ENCODE data around the gene GADD45A. TPM values are rescaled to one million over a fixed set of nuclear protein-coding genes. Genes with fewer than 3 reads are reported as not detected.

Gene GADD45A
- total RNA-seq, 1 donor from 2014 or later, result 66.0 TPM

DNA sequence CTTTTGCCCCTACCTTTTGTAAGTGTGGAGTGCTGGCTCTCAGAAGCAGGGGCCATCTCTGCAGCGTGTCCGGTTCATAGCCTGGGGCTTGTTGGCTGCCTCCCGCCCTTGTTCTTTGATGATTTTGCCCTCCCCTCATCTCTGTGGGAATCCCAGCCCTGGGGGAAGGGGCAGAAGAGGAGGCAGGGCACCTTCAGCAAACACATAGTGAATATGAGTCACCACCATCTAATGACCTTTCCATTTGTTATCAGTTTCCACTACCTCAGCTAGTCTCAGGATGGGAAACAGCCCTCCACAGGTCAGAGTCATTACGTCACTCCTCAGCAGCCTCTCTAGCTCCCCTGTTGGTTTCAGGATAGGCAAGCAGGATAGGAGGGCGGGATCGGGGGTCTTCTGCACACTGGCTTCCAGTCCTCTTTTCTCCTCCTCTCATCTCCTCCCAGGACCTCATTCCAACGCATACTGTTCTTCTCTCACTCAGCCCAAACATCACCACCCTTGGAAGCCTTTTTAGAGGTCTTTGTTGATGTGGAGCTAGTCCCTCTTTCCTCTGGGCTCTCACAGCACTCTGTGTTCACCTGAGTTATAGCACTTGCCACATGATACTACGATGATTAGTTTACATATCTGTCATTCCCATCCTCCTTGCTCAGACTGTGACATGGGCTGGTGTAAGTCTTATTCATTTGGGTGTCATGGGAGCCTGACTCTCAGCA is 15.8 kb downstream of the GADD45A start:
- Mint-ChIP-seq H3K36me3 (peaks cover 8% of the 10 kb centered on the region), H3K27ac (peak overlapping the region; percentile 87), H3K9me3 (no peaks in the 10 kb centered on the region), H3K27me3 (no peaks in the 10 kb centered on the region), H3K4me1 (ENCODE audit: unreplicated experiment) (peaks cover 17% of the 10 kb centered on the region), H3K4me3 (peak overlapping the region; percentile 50)
- no peak for DNase-seq (ENCODE audit: extremely low spot score, unreplicated experiment)
- TF ChIP-seq CTCF (conservative IDR thresholded peaks at IDR 0.05), result peak; percentile 60

DNA sequence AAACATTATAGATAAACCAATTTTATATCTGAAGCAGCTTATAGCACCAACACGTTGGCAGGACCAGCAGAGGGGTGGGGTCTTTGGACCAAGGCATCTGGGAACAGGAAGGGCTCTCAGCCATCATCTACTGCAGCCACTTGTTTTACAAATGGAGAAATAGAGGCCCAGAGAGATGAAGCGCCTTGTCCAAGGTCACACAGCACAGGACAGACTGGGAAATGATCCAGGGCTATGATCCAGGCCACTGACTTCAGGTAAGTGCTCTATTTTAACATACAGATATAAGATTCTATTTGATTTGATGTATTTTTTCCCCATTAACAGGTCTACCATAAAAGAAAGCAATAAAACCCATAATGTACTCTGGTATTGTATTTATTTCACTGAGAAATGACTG is 16.9 kb downstream of the GADD45A start:
- H3K27ac Mint-ChIP-seq, result no peak overlapping the region

GRCh38 chr1:67704351-67704750 is 19.4 kb downstream of the GADD45A start:
- peaks cover 13% of the 10 kb centered on the region for H3K36me3 Mint-ChIP-seq
- H3K4me1 Mint-ChIP-seq (ENCODE audit: unreplicated experiment), result peaks cover 16% of the 10 kb centered on the region
- H3K4me3 Mint-ChIP-seq, result no peak overlapping the region
- no peaks in the 10 kb centered on the region for H3K27me3 Mint-ChIP-seq
- no peaks in the 10 kb centered on the region for H3K9me3 Mint-ChIP-seq
- H3K27ac Mint-ChIP-seq, result no peak overlapping the region
- no peak for TF ChIP-seq CTCF (conservative IDR thresholded peaks at IDR 0.05)
- no peak for DNase-seq (ENCODE audit: extremely low spot score, unreplicated experiment)

More for the DNA sequence above, 16.9 kb downstream of the GADD45A start:
- Mint-ChIP-seq H3K9me3 (no peaks in the 10 kb centered on the region), H3K4me3 (no peak overlapping the region), H3K4me1 (ENCODE audit: unreplicated experiment) (peaks cover 17% of the 10 kb centered on the region), H3K27me3 (no peaks in the 10 kb centered on the region), H3K36me3 (peaks cover 9% of the 10 kb centered on the region)
- TF ChIP-seq CTCF (conservative IDR thresholded peaks at IDR 0.05), result no peak
- no peak for DNase-seq (ENCODE audit: extremely low spot score, unreplicated experiment)

DNA sequence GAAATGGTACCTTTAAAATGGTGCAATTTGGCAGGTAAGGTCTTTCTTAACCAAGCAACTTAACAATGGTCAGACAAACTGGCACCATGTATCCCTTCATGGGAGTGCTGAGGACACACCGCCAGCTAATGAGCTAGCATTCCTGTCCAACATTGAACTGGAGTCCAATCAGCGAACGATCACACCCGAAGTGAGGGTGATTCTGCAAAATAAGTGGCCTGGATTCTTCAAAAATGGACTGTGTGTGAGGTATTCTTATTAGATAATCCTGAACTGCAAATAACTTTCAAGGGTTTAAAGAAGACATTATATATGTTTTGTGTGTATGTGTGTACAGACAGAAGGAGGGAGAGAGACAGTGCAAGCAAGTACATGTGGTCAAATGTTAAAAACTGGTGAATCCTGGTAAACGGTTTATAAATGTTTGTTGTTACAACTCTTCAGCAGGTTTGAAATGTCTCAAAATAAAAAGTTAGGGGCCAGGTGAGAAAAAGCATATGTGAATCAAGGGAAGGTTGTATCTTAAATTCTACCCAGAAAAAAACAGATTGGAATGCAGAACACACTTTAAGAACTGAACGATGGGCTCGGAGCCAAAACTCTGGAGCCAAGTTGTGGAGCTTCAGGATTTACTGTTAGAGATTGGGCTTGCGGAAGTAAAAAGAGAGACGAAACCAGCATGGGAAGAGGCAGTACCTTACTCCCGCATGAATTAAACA is 20.9 kb downstream of the GADD45A start:
- peaks cover 9% of the 10 kb centered on the region for H3K4me1 Mint-ChIP-seq (ENCODE audit: unreplicated experiment)
- DNase-seq (ENCODE audit: extremely low spot score, unreplicated experiment), result no peak
- TF ChIP-seq CTCF (conservative IDR thresholded peaks at IDR 0.05), result no peak
- peaks cover 11% of the 10 kb centered on the region for H3K36me3 Mint-ChIP-seq
- no peaks in the 10 kb centered on the region for H3K9me3 Mint-ChIP-seq
- H3K27ac Mint-ChIP-seq, result no peak overlapping the region
- H3K4me3 Mint-ChIP-seq, result no peak overlapping the region
- H3K27me3 Mint-ChIP-seq, result no peaks in the 10 kb centered on the region

DNA sequence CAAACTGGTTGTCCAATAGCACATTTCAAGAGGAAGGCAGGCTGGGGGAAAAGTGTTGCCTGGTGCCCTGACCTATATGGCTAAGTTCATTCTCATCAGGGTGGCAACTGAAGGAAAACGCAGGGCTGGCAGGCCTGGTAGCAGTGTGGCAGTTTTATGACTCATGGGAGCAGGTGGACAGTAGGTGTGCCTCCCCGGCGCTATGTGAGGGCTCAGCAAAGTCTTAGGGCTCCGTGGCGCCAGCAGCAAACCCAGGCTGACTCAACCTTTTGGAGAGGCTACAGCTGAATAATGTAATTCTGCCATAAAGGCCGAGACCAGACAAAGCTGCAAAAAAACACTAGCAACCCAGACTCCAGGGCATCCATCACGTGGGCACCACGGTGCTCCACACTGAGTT is 23.6 kb downstream of the GADD45A start:
- Mint-ChIP-seq H3K27ac (no peak overlapping the region), H3K4me3 (no peak overlapping the region), H3K9me3 (no peaks in the 10 kb centered on the region), H3K4me1 (ENCODE audit: unreplicated experiment) (peaks cover 20% of the 10 kb centered on the region), H3K27me3 (no peaks in the 10 kb centered on the region), H3K36me3 (peaks cover 7% of the 10 kb centered on the region)
- no peak for TF ChIP-seq CTCF (conservative IDR thresholded peaks at IDR 0.05)
- no peak for DNase-seq (ENCODE audit: extremely low spot score, unreplicated experiment)

Data from type B pancreatic cell (in vitro differentiated cells).